GM12878 (cell line): Measurements from ENCODE around the gene FALEC. TPM values are rescaled to one million over a fixed set of nuclear protein-coding genes. Genes with fewer than 3 reads are reported as not detected.

Experiments used
- BCLAF1 ChIP-seq: fragments of 450-650 bp; IDR thresholded peaks from 2 replicates; pipeline ENCODE4 v1.6.1; 2017; ENCODE audit warnings: antibody characterized with exemption, mild to moderate bottlenecking, moderate library complexity
- BMI1 ChIP-seq: fragments of 450-650 bp; IDR thresholded peaks from 2 replicates; pipeline ENCODE4 v1.6.1; 2016; ENCODE audit warnings: mild to moderate bottlenecking, moderate library complexity, borderline replicate concordance
- CREB1 ChIP-seq: IDR thresholded peaks from 2 replicates; pipeline ENCODE4 v1.6.1; 2012; ENCODE audit warnings: low read depth, mild to moderate bottlenecking, inconsistent platforms
- CUX1 ChIP-seq: IDR thresholded peaks from 2 replicates; pipeline ENCODE4 v1.6.1; 2012; ENCODE audit warnings: improper control_type of control experiment, low read depth, low read length; ENCODE audit not compliant: insufficient replicate concordance
- EGR1 ChIP-seq, 2 experiments: IDR thresholded peaks; 1 replicate in 1 of 2; 2 replicates in 1 of 2; pipeline ENCODE4 v1.6.1; 2011 to 2012; ENCODE audit warnings: low read depth in 2 of 2, low read length in 2 of 2, borderline replicate concordance in 1 of 2, mild to moderate bottlenecking in 1 of 2, moderate library complexity in 1 of 2
- HSF1 ChIP-seq: fragments of 150-350 bp; IDR thresholded peaks from 2 replicates; pipeline ENCODE4 v1.6.1; 2014; ENCODE audit warnings: mild to moderate bottlenecking, low read depth, low read length
- IKZF2 ChIP-seq, 2 experiments: fragments of 450-650 bp; IDR thresholded peaks; 2 replicates each; pipeline ENCODE4 v1.6.1; 2017; ENCODE audit warnings: mild to moderate bottlenecking in 2 of 2, moderate library complexity in 2 of 2
- MEF2B ChIP-seq: fragments of 450-650 bp; IDR thresholded peaks from 2 replicates; pipeline ENCODE4 v1.6.1; 2018; ENCODE audit warnings: mild to moderate bottlenecking, moderate library complexity; ENCODE audit not compliant: partially characterized antibody, poor library complexity, severe bottlenecking
- NFIC ChIP-seq: IDR thresholded peaks from 2 replicates; pipeline ENCODE4 v1.6.1; 2012; ENCODE audit warnings: low read depth, mild to moderate bottlenecking, inconsistent platforms, low read length, moderate library complexity
- PAX5 ChIP-seq: IDR thresholded peaks from 2 replicates; pipeline ENCODE4 v1.6.1; 2011; ENCODE audit warnings: low read depth, low read length, borderline replicate concordance
- PML ChIP-seq: IDR thresholded peaks from 2 replicates; pipeline ENCODE4 v1.6.1; 2012; ENCODE audit warnings: low read length, inconsistent platforms
- POLR2AphosphoS2 ChIP-seq: IDR thresholded peaks from 2 replicates; pipeline ENCODE4 v1.6.1; 2011; ENCODE audit warnings: low read depth, mild to moderate bottlenecking, low read length, improper control_type of control experiment, moderate library complexity
- POLR2AphosphoS5 ChIP-seq: IDR thresholded peaks from 2 replicates; pipeline ENCODE4 v1.6.1; 2011; ENCODE audit warnings: mild to moderate bottlenecking, low read length, inconsistent platforms
- RELA ChIP-seq: fragments of 450-650 bp; IDR thresholded peaks from 2 replicates; pipeline ENCODE4 v1.8.0; 2014; ENCODE audit warnings: borderline replicate concordance; ENCODE audit not compliant: partially characterized antibody
- SREBF1 ChIP-seq: IDR thresholded peaks from 2 replicates; pipeline ENCODE4 v1.6.1; 2012; ENCODE audit warnings: mild to moderate bottlenecking, low read length
- ZNF384 ChIP-seq: IDR thresholded peaks from 2 replicates; pipeline ENCODE4 v1.6.1; 2012; ENCODE audit warnings: low read depth, mild to moderate bottlenecking, low read length, improper control_type of control experiment, borderline replicate concordance
- ZNF687 ChIP-seq: fragments of 450-650 bp; IDR thresholded peaks from 2 replicates; pipeline ENCODE4 v1.6.1; 2017; ENCODE audit warnings: mild to moderate bottlenecking, moderate library complexity
- polyA plus RNA-seq, 11 experiments: library from polyadenylated mRNA; depleted of rRNA in 4 of 11; unstranded in 6 of 11; stranded (reverse) in 5 of 11; fragments of >200 nt; fragmentation: Nextera tagmentation in 4 of 11; fragmentation: Illumina TruSeq in 1 of 11; extraction: Ambion mirVana in 4 of 11; extraction: Trizol in 1 of 11; gene quantifications; 1 replicate in 1 of 11; 2 replicates in 10 of 11; pipeline versions ENCODE4 v1.2.1 to v1.2.3, GENCODE V29; 2011 to 2016; ENCODE audit warnings: inconsistent platforms in 2 of 11, missing spikeins in 2 of 11, low read depth in 1 of 11
- total RNA-seq, 4 experiments: library from RNA; depleted of rRNA in 3 of 4; stranded (reverse); fragments of >200 nt in 3 of 4; fragmentation: Illumina TruSeq in 1 of 4; extraction: Trizol in 1 of 4; gene quantifications; 2 replicates each; pipeline versions ENCODE4 v1.2.1 to v1.2.3, GENCODE V29; 2013 to 2021

The FALEC gene
- total and polyA plus RNA-seq, 10 of the 15 experiments (the other 5 are each of a cell fraction or from before 2014, with no cell fraction given) = 0.21 to 0.71 (median 0.32) TPM; not detected in 3

GRCh38 chr1:150560011-150560438, 44.5 kb downstream of the FALEC start (continued):
- TF ChIP-seq BCLAF1 (no peak), SREBF1 (no peak), EGR1 (IDR thresholded peaks at IDR 0.05; ENCODE audit: borderline replicate concordance in 1 of 2, low read depth in 2 of 2, low read length in 2 of 2) (no peak), NFIC (no peak), IKZF2 (IDR thresholded peaks at IDR 0.05) (no peak), CREB1 (no peak), CUX1 (no peak), RELA (no peak), BMI1 (no peak), POLR2AphosphoS5 (no peak), POLR2AphosphoS2 (no peak), MEF2B (no peak), ZNF687 (no peak), ZNF384 (no peak), PML (no peak), HSF1 (no peak), PAX5 (no peak)
